Activated T-helper 9 cell treated with anti-CD3 and anti-CD28 coated beads, Interleukin-2, amount 50 U/mL, for 16 hours (primary cell): ENCODE results near the gene CRELD2.
A peak's percentile ranks its signal among the peaks of the same experiment; 100 is the strongest.

Source experiments
- DNase-seq: peaks from one replicate; pipeline ENCODE4 v3.0.0-alpha.2; 2020; ENCODE audit warnings: low read depth

The CRELD2 gene

GRCh38 chr22:49957826-49958365 lies 39.5 kb downstream of the CRELD2 start:
- no peak for DNase-seq

GRCh38 chr22:49958366-49958921 lies 40.0 kb downstream of the CRELD2 start:
- DNase-seq = no peak

- no peak for DNase-seq
These were observed 40.7 kb downstream of the CRELD2 start for GRCh38 chr22:49958931-49959781.

- DNase-seq = no peak
These were observed 41.3 kb downstream of the CRELD2 start for GRCh38 chr22:49959782-49960158.

GRCh38 chr22:49960159-49961004 lies 41.9 kb downstream of the CRELD2 start, which contains the start of gene PIM3:
Gene PIM3 (plus strand): TSS chr22:49960772. CDS start chr22:49960948, 176 bp downstream.
- DNase-seq = peak; percentile 91

GRCh38 chr22:49961005-49961600 lies 42.7 kb downstream of the CRELD2 start:
- no peak for DNase-seq

GRCh38 chr22:49961601-49962011 lies 43.2 kb downstream of the CRELD2 start:
- DNase-seq = no peak

GRCh38 chr22:49962012-49962750 lies 43.7 kb downstream of the CRELD2 start:
- DNase-seq = peak; percentile 85

GRCh38 chr22:49962751-49963646 lies 44.6 kb downstream of the CRELD2 start:
- no peak for DNase-seq

GRCh38 chr22:49963647-49964026 lies 45.2 kb downstream of the CRELD2 start:
- no peak for DNase-seq

- DNase-seq = no peak
These were observed 46.0 kb downstream of the CRELD2 start for GRCh38 chr22:49964136-49965090.

GRCh38 chr22:49965091-49966040 lies 46.9 kb downstream of the CRELD2 start:
- no peak for DNase-seq

- no peak for DNase-seq
These were observed 47.8 kb downstream of the CRELD2 start for GRCh38 chr22:49966041-49966773.

GRCh38 chr22:49966774-49967705 lies 48.6 kb downstream of the CRELD2 start:
- DNase-seq = no peak

GRCh38 chr22:49967706-49968208 lies 49.3 kb downstream of the CRELD2 start:
- DNase-seq = no peak

GRCh38 chr22:49968313-49968830 lies 49.9 kb downstream of the CRELD2 start:
- DNase-seq = no peak
